Measurements from ENCODE around the gene TP53I11.

- TF ChIP-seq CTCF (IDR thresholded peaks at IDR 0.05): no peak
- no peak for TF ChIP-seq POLR2A (IDR thresholded peaks at IDR 0.05)
Measured at GRCh38 chr11:44983786-44984185, 33.1 kb upstream of the TP53I11 start.

All from body of pancreas (tissue), 4 donors.